NT2/D1 (cell line): Measurements from ENCODE around the gene CRYGB.
A peak's percentile ranks its signal among the peaks of the same experiment; 100 is the strongest.

Experiments used
- DNase-seq: peaks from one replicate; pipeline ENCODE4 v3.0.0-alpha.2; 2011; ENCODE audit warnings: low read depth, low spot score
- H3K27me3 ChIP-seq: 2 replicates; pipeline ENCODE4 v1.6.0; 2011; ENCODE audit warnings: mild to moderate bottlenecking; ENCODE audit not compliant: insufficient read length, insufficient read depth
- H3K36me3 ChIP-seq: 2 replicates; pipeline ENCODE4 v1.6.1; 2011; ENCODE audit warnings: mild to moderate bottlenecking, low read length, mixed read lengths; ENCODE audit not compliant: insufficient read depth, insufficient read length
- H3K4me1 ChIP-seq: 2 replicates; pipeline ENCODE4 v1.5.1; 2011; ENCODE audit not compliant: insufficient read depth, insufficient read length
- H3K4me3 ChIP-seq: 2 replicates; pipeline ENCODE4 v1.5.1; 2011; ENCODE audit warnings: low read depth; ENCODE audit not compliant: insufficient read length
- H3K9ac ChIP-seq: 2 replicates; pipeline ENCODE4 v1.6.0; 2011; ENCODE audit warnings: low read depth; ENCODE audit not compliant: insufficient read length
- H3K9me3 ChIP-seq: 2 replicates; pipeline ENCODE4 v1.5.1; 2011; ENCODE audit warnings: mild to moderate bottlenecking, low read length; ENCODE audit not compliant: insufficient read depth
- SUZ12 ChIP-seq: IDR thresholded peaks from 2 replicates; pipeline ENCODE4 v1.6.1; 2011; ENCODE audit not compliant: insufficient read length, insufficient read depth; ENCODE audit errors: extremely low read depth
- YY1 ChIP-seq: IDR thresholded peaks from 2 replicates; pipeline ENCODE4 v1.6.1; 2011; ENCODE audit not compliant: insufficient read length, insufficient read depth
- ZNF274 ChIP-seq: IDR thresholded peaks from 2 replicates; pipeline ENCODE4 v1.6.1; 2011; ENCODE audit warnings: mild to moderate bottlenecking, low read depth, low read length

The CRYGB gene

GRCh38 chr2:208183972-208184705, 38.2 kb upstream of the CRYGB start:
- no peak overlapping the region for H3K9ac ChIP-seq
- H3K4me3 ChIP-seq: no peak overlapping the region
- H3K27me3 ChIP-seq: no peaks in the 10 kb centered on the region
- H3K9me3 ChIP-seq: no peaks in the 10 kb centered on the region
- DNase-seq: no peak
- H3K4me1 ChIP-seq: no peaks in the 10 kb centered on the region
- H3K36me3 ChIP-seq: no peaks in the 10 kb centered on the region
- no peak for TF ChIP-seq SUZ12
- TF ChIP-seq ZNF274: no peak
- TF ChIP-seq YY1: no peak

- Histone ChIP-seq H3K4me1 (no peaks in the 10 kb centered on the region), H3K9ac (no peak overlapping the region), H3K4me3 (no peak overlapping the region), H3K36me3 (no peaks in the 10 kb centered on the region), H3K27me3 (no peaks in the 10 kb centered on the region), H3K9me3 (no peaks in the 10 kb centered on the region)
- DNase-seq: no peak
- no peak for TF ChIP-seq YY1
- no peak for TF ChIP-seq ZNF274
- TF ChIP-seq SUZ12: no peak
These were observed 37.6 kb upstream of the CRYGB start for GRCh38 chr2:208183526-208183925.

GRCh38 chr2:208182835-208183234, 36.9 kb upstream of the CRYGB start:
- no peaks in the 10 kb centered on the region for H3K36me3 ChIP-seq
- no peaks in the 10 kb centered on the region for H3K9me3 ChIP-seq
- no peaks in the 10 kb centered on the region for H3K4me1 ChIP-seq
- no peak overlapping the region for H3K4me3 ChIP-seq
- no peaks in the 10 kb centered on the region for H3K27me3 ChIP-seq
- TF ChIP-seq YY1 (no peak), ZNF274 (no peak), SUZ12 (no peak)
- DNase-seq: no peak
- no peak overlapping the region for H3K9ac ChIP-seq

- Histone ChIP-seq H3K36me3 (no peaks in the 10 kb centered on the region), H3K4me1 (no peaks in the 10 kb centered on the region), H3K9ac (no peak overlapping the region), H3K27me3 (no peaks in the 10 kb centered on the region), H3K9me3 (no peaks in the 10 kb centered on the region), H3K4me3 (no peak overlapping the region)
- TF ChIP-seq ZNF274 (no peak), YY1 (no peak), SUZ12 (no peak)
- no peak for DNase-seq
These were observed 33.2 kb upstream of the CRYGB start for GRCh38 chr2:208179028-208179609.

GRCh38 chr2:208175840-208176153, 29.8 kb upstream of the CRYGB start:
- Histone ChIP-seq H3K9me3 (no peaks in the 10 kb centered on the region), H3K27me3 (no peaks in the 10 kb centered on the region), H3K36me3 (no peaks in the 10 kb centered on the region), H3K4me1 (no peaks in the 10 kb centered on the region), H3K9ac (no peak overlapping the region), H3K4me3 (no peak overlapping the region)
- no peak for DNase-seq
- no peak for TF ChIP-seq SUZ12
- no peak for TF ChIP-seq YY1
- TF ChIP-seq ZNF274: no peak

GRCh38 chr2:208175069-208175839, 29.3 kb upstream of the CRYGB start:
- peak; percentile 68 for DNase-seq
- no peaks in the 10 kb centered on the region for H3K36me3 ChIP-seq
- H3K27me3 ChIP-seq: no peaks in the 10 kb centered on the region
- TF ChIP-seq SUZ12: no peak
- no peak for TF ChIP-seq YY1
- TF ChIP-seq ZNF274: no peak
- no peak overlapping the region for H3K9ac ChIP-seq
- H3K4me1 ChIP-seq: no peaks in the 10 kb centered on the region
- no peaks in the 10 kb centered on the region for H3K9me3 ChIP-seq
- H3K4me3 ChIP-seq: no peak overlapping the region

GRCh38 chr2:208174144-208174543, 28.2 kb upstream of the CRYGB start:
- Histone ChIP-seq H3K36me3 (no peaks in the 10 kb centered on the region), H3K9me3 (no peaks in the 10 kb centered on the region), H3K4me3 (no peak overlapping the region), H3K9ac (no peak overlapping the region), H3K27me3 (no peaks in the 10 kb centered on the region), H3K4me1 (no peaks in the 10 kb centered on the region)
- TF ChIP-seq YY1 (no peak), ZNF274 (no peak), SUZ12 (no peak)
- no peak for DNase-seq
